Lower lobe of right lung (tissue), 2 donors: Measurements from ENCODE around the gene MAP3K12. TPM values are rescaled to one million over a fixed set of nuclear protein-coding genes. Genes with fewer than 3 reads are reported as not detected.
A peak's percentile ranks its signal among the peaks of the same experiment; 100 is the strongest.
"Not testable (repeated sequence)": the region's sequence is repeated elsewhere in the genome, so short reads cannot be mapped to it uniquely, and the experiment has no call there.

Experiments used
- ATAC-seq, 2 donors: fragments of 200-7000 bp; cut with Tn5 transposase; one replicate each; pipeline ENCODE4 v1.9.1; 2020 to 2022; ENCODE audit warnings: mild to moderate bottlenecking in 2 of 2, moderate library complexity in 2 of 2
- DNase-seq: peaks from one replicate; pipeline ENCODE4 v3.0.0-alpha.2; 2020
- H3K27ac ChIP-seq: fragments of 200-600 bp; one replicate; pipeline ENCODE4 v1.8.0; 2022
- H3K27me3 ChIP-seq: fragments of 200-600 bp; one replicate; pipeline ENCODE4 v1.8.0; 2022; ENCODE audit warnings: low read depth
- H3K36me3 ChIP-seq: fragments of 200-600 bp; one replicate; pipeline ENCODE4 v1.8.0; 2022; ENCODE audit warnings: mild to moderate bottlenecking
- H3K4me1 ChIP-seq: fragments of 200-600 bp; one replicate; pipeline ENCODE4 v1.8.0; 2022
- H3K4me3 ChIP-seq: fragments of 200-600 bp; one replicate; pipeline ENCODE4 v1.8.0; 2022; ENCODE audit warnings: mild to moderate bottlenecking
- H3K9me3 ChIP-seq: fragments of 200-600 bp; one replicate; pipeline ENCODE4 v1.8.0; 2022
- CTCF ChIP-seq: fragments of 200-600 bp; IDR thresholded peaks from one replicate; pipeline ENCODE4 v1.8.0; 2022; ENCODE audit warnings: antibody characterized with exemption, mild to moderate bottlenecking
- intact Hi-C: fragments of 100-400 bp; cut with DNase I; formaldehyde crosslinking; loops from one replicate; pipeline ENCODE4 v1.11.0; 2022
- total RNA-seq: library from RNA; stranded (reverse); fragmentation: NEBNext Ultra II Directional; extraction: Animal tissue kit (Norgen Biotek cat#: 25700); gene quantifications from one replicate; pipeline ENCODE4 v1.2.1, GENCODE V29; 2021
- donor health status: DM: no; HTN: yes; CAD: no; lungs with severe emphysema.

MAP3K12 gene
- total RNA-seq, 1 donor from 2014 or later, result 17.5 TPM

- Histone ChIP-seq H3K4me1 (peaks cover 14% of the 10 kb centered on the region), H3K36me3 (peaks cover 98% of the 10 kb centered on the region), H3K27ac (no peak overlapping the region), H3K27me3 (no peaks in the 10 kb centered on the region), H3K4me3 (no peak overlapping the region), H3K9me3 (no peaks in the 10 kb centered on the region)
- no peak for TF ChIP-seq CTCF
- intact Hi-C loops, result no loop called here
- ATAC-seq, result no peak
- DNase-seq, result no peak
Observed at GRCh38 chr12:53481939-53482586, 17.2 kb downstream of the MAP3K12 start.

- ATAC-seq, H3K4me3 ChIP-seq, H3K27me3 ChIP-seq, H3K27ac ChIP-seq, intact Hi-C loops, DNase-seq, H3K9me3 ChIP-seq: not testable (repeated sequence)
- H3K36me3 ChIP-seq, result peaks cover 98% of the 10 kb centered on the region
- peaks cover 13% of the 10 kb centered on the region for H3K4me1 ChIP-seq
Observed at GRCh38 chr12:53481458-53481857, 17.8 kb downstream of the MAP3K12 start.

DNA sequence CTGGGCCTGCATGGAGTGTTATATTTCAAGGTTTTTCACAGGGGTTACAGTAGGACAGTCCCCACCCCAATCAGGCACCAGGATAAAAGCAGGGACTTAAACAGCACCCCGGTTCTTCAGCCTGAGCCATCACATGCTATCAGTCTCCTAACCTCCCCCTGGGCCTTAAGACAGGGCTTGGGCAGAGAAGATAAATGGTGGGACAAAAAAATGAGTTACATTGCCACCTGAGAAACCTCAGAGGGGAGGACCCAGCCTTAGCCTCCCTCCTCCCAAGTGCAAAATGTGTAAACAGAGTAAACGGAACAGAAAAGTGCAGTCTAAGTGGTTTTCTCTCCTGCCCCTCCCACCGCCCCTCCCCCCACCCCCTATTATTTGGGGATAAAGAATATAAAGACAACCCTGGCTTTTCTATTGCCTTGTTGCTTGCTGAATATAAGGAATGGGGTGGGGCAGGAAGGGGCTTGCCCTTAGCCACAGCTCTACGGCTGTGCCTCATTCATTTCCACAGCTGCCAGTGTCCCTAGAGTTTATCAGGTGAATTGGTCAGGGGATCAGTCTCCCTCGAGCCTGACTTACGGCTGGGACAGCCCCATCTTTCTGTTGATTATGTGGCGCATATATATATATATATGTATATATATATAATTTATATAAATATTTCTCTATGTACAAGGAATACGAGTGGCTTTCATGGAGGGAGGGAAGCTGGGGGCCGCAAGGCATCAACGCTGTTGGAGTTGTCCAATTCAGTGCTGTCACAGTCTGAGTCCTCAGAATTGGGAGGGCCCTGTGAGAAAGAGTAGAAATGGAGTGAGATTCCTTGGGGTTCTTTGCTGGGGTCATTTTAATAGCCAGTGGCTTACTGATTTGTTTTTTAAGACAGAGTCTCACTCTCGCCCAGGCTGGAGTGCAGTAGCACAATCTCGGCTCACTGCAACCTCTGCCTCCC, 18.5 kb downstream of the MAP3K12 start:
- Histone ChIP-seq H3K27ac (no peak overlapping the region), H3K4me3 (no peak overlapping the region), H3K9me3 (no peaks in the 10 kb centered on the region), H3K27me3 (no peaks in the 10 kb centered on the region), H3K4me1 (peaks cover 11% of the 10 kb centered on the region), H3K36me3 (peaks cover 98% of the 10 kb centered on the region)
- DNase-seq, result no peak
- no peak for TF ChIP-seq CTCF
- intact Hi-C loops, result no loop called here
- no peak for ATAC-seq

DNA sequence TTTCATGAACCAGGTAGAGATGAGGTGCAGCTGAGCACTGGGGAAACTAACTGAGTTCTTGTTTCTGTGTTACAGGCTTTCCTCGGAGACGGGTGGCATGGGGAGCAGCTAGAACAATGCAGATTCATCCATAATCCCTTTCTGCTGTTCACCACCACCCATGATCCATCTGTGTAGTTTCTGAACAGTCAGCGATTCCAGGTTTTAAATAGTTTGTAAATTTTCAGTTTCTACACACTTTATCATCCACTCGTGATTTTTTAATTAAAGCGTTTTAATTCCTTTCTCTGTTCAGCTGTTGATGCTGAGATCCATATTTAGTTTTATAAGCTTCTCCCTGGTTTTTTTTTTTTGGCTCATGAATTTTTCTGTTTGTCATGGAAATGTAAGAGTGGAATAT, 19.9 kb downstream of the MAP3K12 start:
- Histone ChIP-seq H3K36me3 (peaks cover 99% of the 10 kb centered on the region), H3K27ac (no peak overlapping the region), H3K27me3 (no peaks in the 10 kb centered on the region), H3K9me3 (no peaks in the 10 kb centered on the region), H3K4me1 (peaks cover 11% of the 10 kb centered on the region), H3K4me3 (no peak overlapping the region)
- DNase-seq, result no peak
- no peak for TF ChIP-seq CTCF
- no peak for ATAC-seq
- intact Hi-C loops, result no loop called here

GRCh38 chr12:53478865-53479264, 20.4 kb downstream of the MAP3K12 start:
- no peak for TF ChIP-seq CTCF
- H3K4me3 ChIP-seq, result no peak overlapping the region
- H3K27me3 ChIP-seq, result no peaks in the 10 kb centered on the region
- H3K27ac ChIP-seq, result no peak overlapping the region
- H3K36me3 ChIP-seq, result peaks cover 100% of the 10 kb centered on the region
- intact Hi-C loops, result no loop called here
- ATAC-seq (no peak), DNase-seq (no peak)
- H3K9me3 ChIP-seq, result no peaks in the 10 kb centered on the region
- peaks cover 16% of the 10 kb centered on the region for H3K4me1 ChIP-seq

DNA sequence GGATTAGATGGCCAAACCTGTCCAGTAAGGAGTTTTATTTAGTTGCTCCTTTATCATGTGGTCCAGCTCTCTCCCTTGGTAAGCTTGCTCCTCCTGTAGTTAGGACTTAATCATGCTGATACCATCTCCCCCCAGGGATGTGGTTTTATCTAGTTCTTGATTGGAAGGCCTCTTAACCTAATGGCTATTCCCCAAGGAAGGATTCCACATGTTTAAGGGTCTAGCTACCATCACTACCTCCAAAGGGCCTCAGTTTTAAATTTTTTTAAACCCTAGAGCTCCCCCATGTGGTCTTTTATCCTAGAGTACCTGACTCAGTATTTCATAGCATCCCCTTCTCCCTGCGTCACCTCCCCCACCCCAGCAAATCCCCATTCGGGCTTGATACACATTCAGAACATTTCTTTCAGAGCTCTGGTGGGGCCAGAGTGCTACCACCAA, 22.5 kb downstream of the MAP3K12 start:
- Histone ChIP-seq H3K4me3 (no peak overlapping the region), H3K9me3 (no peaks in the 10 kb centered on the region), H3K27me3 (no peaks in the 10 kb centered on the region), H3K27ac (no peak overlapping the region), H3K36me3 (peaks cover 100% of the 10 kb centered on the region), H3K4me1 (peaks cover 33% of the 10 kb centered on the region)
- no peak for ATAC-seq
- intact Hi-C loops, result no loop called here
- no peak for DNase-seq
- peak; percentile 20 for TF ChIP-seq CTCF
